Neural progenitor cell (in vitro differentiated cells): ENCODE results near the gene MCRS1.

ENCODE experiments used
- CTCF ChIP-seq: fragments of 200-600 bp; sonication (generic); IDR thresholded peaks from 2 replicates; pipeline ENCODE4 v1.5.1; 2017; ENCODE audit warnings: antibody characterized with exemption, mild to moderate bottlenecking
- EZH2 ChIP-seq: fragments of 200-600 bp; sonication (generic); IDR thresholded peaks from 2 replicates; pipeline ENCODE4 v1.6.1; 2017; ENCODE audit warnings: antibody characterized with exemption, mild to moderate bottlenecking, moderate library complexity
- EZH2phosphoT487 ChIP-seq: fragments of 200-600 bp; sonication (generic); IDR thresholded peaks from 2 replicates; pipeline ENCODE4 v1.6.1; 2017; ENCODE audit warnings: antibody characterized with exemption

GRCh38 chr12:49609059-49609874 is 41.3 kb upstream of the MCRS1 start:
- no peak for TF ChIP-seq CTCF
- TF ChIP-seq EZH2, result no peak
- no peak for TF ChIP-seq EZH2phosphoT487
